Stomach (tissue), 9 donors: ENCODE measurements around the gene CTNND2. TPM values are rescaled to one million over a fixed set of nuclear protein-coding genes. Genes with fewer than 3 reads are reported as not detected.

ENCODE experiments used
- DNase-seq, 2 donors: peaks; one replicate each; pipeline versions ENCODE4 v3.0.0 to v3.0.0-alpha.2; 2013 to 2019
- H3K27ac ChIP-seq, 5 donors: fragments of 200-600 bp in 4 of 5; sonication (generic) in 4 of 5; one replicate each; pipeline ENCODE4 v1.5.1; 2013 to 2019; ENCODE audit warnings: mild to moderate bottlenecking in 1 of 5, moderate library complexity in 1 of 5
- H3K27me3 ChIP-seq, 3 donors: fragments of 200-600 bp; sonication (generic); one replicate each; pipeline ENCODE4 v1.5.1; 2017 to 2019; ENCODE audit warnings: mixed run types in 1 of 3
- H3K36me3 ChIP-seq, 4 donors: fragments of 200-600 bp; sonication (generic); 1 replicate in 3 of 4; 2 replicates in 1 of 4; pipeline ENCODE4 v1.5.1; 2016 to 2019
- H3K4me1 ChIP-seq, 4 donors: fragments of 200-600 bp; sonication (generic); one replicate each; pipeline ENCODE4 v1.5.1; 2016 to 2019
- H3K4me3 ChIP-seq, 4 donors: fragments of 200-600 bp; sonication (generic) in 3 of 4; one replicate each; pipeline ENCODE4 v1.5.1; 2016 to 2019; ENCODE audit warnings: mild to moderate bottlenecking in 1 of 4
- H3K9me3 ChIP-seq, 4 donors: fragments of 200-600 bp; sonication (generic); one replicate each; pipeline ENCODE4 v1.5.1; 2016 to 2019
- CTCF ChIP-seq, 7 experiments: fragments of 450-650 bp in 4 of 7; fragments of 200-600 bp in 3 of 7; sonication (generic) in 3 of 7; IDR thresholded peaks; one replicate each; pipeline ENCODE4 v1.5.1; 2016 to 2019; ENCODE audit warnings: antibody characterized with exemption in 7 of 7, control low read depth in 2 of 7, mild to moderate bottlenecking in 1 of 7
- EP300 ChIP-seq: sonication (generic); formaldehyde crosslinking; IDR thresholded peaks from one replicate; pipeline ENCODE4 v1.6.1; 2017; ENCODE audit warnings: antibody characterized with exemption
- POLR2A ChIP-seq, 4 donors: fragments of 450-650 bp; IDR thresholded peaks; one replicate each; pipeline ENCODE4 v1.6.1; 2016; ENCODE audit warnings: antibody characterized with exemption in 4 of 4, control low read depth in 2 of 4, mild to moderate bottlenecking in 1 of 4, moderate library complexity in 1 of 4
- POLR2AphosphoS5 ChIP-seq, 3 donors: sonication (generic); formaldehyde crosslinking; IDR thresholded peaks; one replicate each; pipeline ENCODE4 v1.6.1; 2016; ENCODE audit warnings: antibody characterized with exemption in 3 of 3
- WGBS, 5 donors: extraction: QIAGEN DNeasy Blood & Tissue Kit in 3 of 5; methylation state at CpG; one replicate each; pipeline versions ENCODE4 v1.1.5 to v1.1.7; 2013 to 2018; 5-methylcytosine and 5-hydroxymethylcytosine counted together
- intact Hi-C: fragments of 100-400 bp; cut with DNase I; formaldehyde crosslinking; loops from one replicate; pipeline ENCODE4 v1.15.1; 2023; ENCODE audit warnings: low total_unique reads
- polyA plus RNA-seq, 3 donors: library from polyadenylated mRNA; stranded (reverse); fragments of 200-250 nt; gene quantifications; one replicate each; pipeline ENCODE4 v1.2.3, GENCODE V29; 2013
- total RNA-seq, 5 donors: library from RNA; depleted of rRNA; stranded (reverse); fragments of >200 nt; gene quantifications; one replicate each; pipeline versions ENCODE4 v1.1.0 to v1.2.3, GENCODE V29; 2014 to 2016
- donor health status: healthy with polysubstance abuse.
- donor health status: Bipolar disorder and iron deficiency.
- donor health status: healthy.

CTNND2 gene
- total and polyA plus RNA-seq, 8 donors: 0.29 to 3.4 (median 2.0) TPM; not detected in 2

- Histone ChIP-seq H3K4me1 (no peaks in the 10 kb centered on the region), H3K36me3 (no peaks in the 10 kb centered on the region), H3K4me3 (no peak overlapping the region), H3K27ac (no peak overlapping the region), H3K27me3 (no peaks in the 10 kb centered on the region), H3K9me3 (no peaks in the 10 kb centered on the region)
- 78 to 91% (median 86%) methylated on average over 4 of the region's 4 CpGs for WGBS, 5 donors
- no peak for TF ChIP-seq POLR2A (IDR thresholded peaks at IDR 0.05)
- no peak for TF ChIP-seq POLR2AphosphoS5 (IDR thresholded peaks at IDR 0.05)
- TF ChIP-seq EP300: no peak
- no peak for TF ChIP-seq CTCF (IDR thresholded peaks at IDR 0.05)
- no peak for DNase-seq
- intact Hi-C loops: no loop called here
Observed at GRCh38 chr5:11482011-11482410, 422.2 kb downstream of the CTNND2 start.

- H3K4me1 ChIP-seq: no peaks in the 10 kb centered on the region
- intact Hi-C loops: no loop called here
- no peak for DNase-seq
- no peak overlapping the region for H3K27ac ChIP-seq
- no peaks in the 10 kb centered on the region for H3K27me3 ChIP-seq
- no peak overlapping the region for H3K4me3 ChIP-seq
- 59 to 75% (median 68%) methylated on average over 3 of the region's 3 CpGs for WGBS, 5 donors
- no peaks in the 10 kb centered on the region for H3K9me3 ChIP-seq
- no peak for TF ChIP-seq CTCF (IDR thresholded peaks at IDR 0.05)
- TF ChIP-seq POLR2AphosphoS5 (IDR thresholded peaks at IDR 0.05): no peak
- no peak for TF ChIP-seq POLR2A (IDR thresholded peaks at IDR 0.05)
- no peak for TF ChIP-seq EP300
- H3K36me3 ChIP-seq: no peaks in the 10 kb centered on the region
Observed at GRCh38 chr5:11477786-11478185, 426.5 kb downstream of the CTNND2 start.

GRCh38 chr5:11476866-11477265 lies 427.4 kb downstream of the CTNND2 start:
- no peaks in the 10 kb centered on the region for H3K4me1 ChIP-seq
- TF ChIP-seq CTCF (IDR thresholded peaks at IDR 0.05): no peak
- TF ChIP-seq EP300: no peak
- TF ChIP-seq POLR2AphosphoS5 (IDR thresholded peaks at IDR 0.05): no peak
- TF ChIP-seq POLR2A (IDR thresholded peaks at IDR 0.05): no peak
- no peak overlapping the region for H3K4me3 ChIP-seq
- H3K27ac ChIP-seq: no peak overlapping the region
- intact Hi-C loops: no loop called here
- 78 to 87% (median 84%) methylated on average over 2 of the region's 2 CpGs for WGBS, 5 donors
- no peak for DNase-seq
- no peaks in the 10 kb centered on the region for H3K27me3 ChIP-seq
- H3K9me3 ChIP-seq: no peaks in the 10 kb centered on the region
- H3K36me3 ChIP-seq: no peaks in the 10 kb centered on the region

- TF ChIP-seq POLR2AphosphoS5 (IDR thresholded peaks at IDR 0.05): no peak
- TF ChIP-seq POLR2A (IDR thresholded peaks at IDR 0.05): no peak
- TF ChIP-seq CTCF (IDR thresholded peaks at IDR 0.05): no peak
- no peak for TF ChIP-seq EP300
- Histone ChIP-seq H3K4me1 (no peaks in the 10 kb centered on the region), H3K27ac (no peak overlapping the region), H3K36me3 (no peaks in the 10 kb centered on the region), H3K4me3 (no peak overlapping the region), H3K27me3 (no peaks in the 10 kb centered on the region), H3K9me3 (no peaks in the 10 kb centered on the region)
- WGBS, 5 donors: 82 to 88% (median 87%) methylated on average over 6 of the region's 6 CpGs
- intact Hi-C loops: no loop called here
- no peak for DNase-seq
Observed at GRCh38 chr5:11468334-11469039, 435.8 kb downstream of the CTNND2 start.
